ENCODE data around the gene TBX15.
A peak's percentile ranks its signal among the peaks of the same experiment; 100 is the strongest.

Gene TBX15

GRCh38 chr1:118981436-118981835, 6.7 kb downstream of the TBX15 start:
- Histone ChIP-seq H3K4me3 (ENCODE audit: low read depth, low read length) (no peak overlapping the region), H3K36me3 (replicated peaks) (peaks cover 3% of the 10 kb centered on the region)
- no peak for DNase-seq

DNA sequence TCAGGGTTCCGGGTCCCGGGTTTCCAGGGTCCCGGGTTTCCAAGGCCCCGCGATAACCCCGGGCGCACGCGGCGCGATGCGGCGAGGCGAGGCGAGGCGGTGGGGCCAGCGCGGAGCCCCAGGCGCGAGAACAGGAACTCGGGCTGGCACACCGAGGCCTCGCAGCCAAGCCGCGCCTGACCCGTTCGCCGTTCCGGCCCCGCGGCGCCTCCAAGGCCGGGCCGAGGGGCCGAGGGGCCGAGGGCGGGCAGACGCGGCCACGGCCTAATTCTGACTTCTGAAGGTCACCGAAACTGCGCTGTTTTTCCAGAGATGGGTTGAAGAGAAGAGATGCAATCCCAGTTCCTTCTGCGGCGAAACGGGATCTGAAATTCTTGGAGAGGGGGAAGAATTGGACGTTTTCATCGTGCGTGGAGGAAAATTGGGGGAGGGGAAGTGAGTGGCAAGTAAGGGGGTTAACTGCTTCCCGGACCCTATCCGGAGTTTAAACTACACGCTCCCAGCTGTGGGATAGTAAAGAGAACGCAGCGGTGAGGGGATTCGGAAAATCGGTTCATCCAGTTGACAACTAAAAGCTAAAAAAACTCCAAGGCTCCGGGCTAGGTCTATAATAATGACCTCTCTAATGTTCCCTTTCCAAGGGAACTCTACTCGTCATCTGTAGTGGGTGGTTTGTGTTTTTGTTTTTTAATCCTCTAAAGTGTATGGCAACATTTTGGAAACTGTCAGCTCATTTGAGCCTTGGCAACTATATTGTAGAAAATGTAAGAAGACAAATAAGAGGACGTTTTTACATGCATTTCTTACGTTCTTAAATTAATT, 8.2 kb downstream of the TBX15 start:
- no peaks in the 10 kb centered on the region for H3K27me3 ChIP-seq (replicated peaks)
- no peak for DNase-seq
- H3K27ac ChIP-seq: peak overlapping the region; percentile 63
- no peak for TF ChIP-seq CTCF (IDR thresholded peaks at IDR 0.05; ENCODE audit: low read depth, low read length, missing control alignments)
- in situ Hi-C loops (cut with HindIII; ENCODE audit: low pct_ligation_motif_present, low sequenced_read_pairs): no loop called here
- peak overlapping the region; percentile 22 for H3K4me3 ChIP-seq (ENCODE audit: low read depth, low read length)
- H3K36me3 ChIP-seq (replicated peaks): peaks cover 5% of the 10 kb centered on the region

More at GRCh38 chr1:118981436-118981835, 6.7 kb downstream of the TBX15 start:
- in situ Hi-C loops (cut with HindIII; ENCODE audit: low pct_ligation_motif_present, low sequenced_read_pairs): no loop called here
- H3K27me3 ChIP-seq (replicated peaks): no peaks in the 10 kb centered on the region
- no peak for TF ChIP-seq CTCF (IDR thresholded peaks at IDR 0.05; ENCODE audit: low read depth, low read length, missing control alignments)
- H3K27ac ChIP-seq: peak overlapping the region; percentile 93

- H3K27ac ChIP-seq: peak overlapping the region; percentile 63
- H3K4me3 ChIP-seq (ENCODE audit: low read depth, low read length): peak overlapping the region; percentile 18
Measured at GRCh38 chr1:118978914-118979701, 9.0 kb downstream of the TBX15 start.

GRCh38 chr1:118977600-118977999, 10.5 kb downstream of the TBX15 start:
- DNase-seq: no peak
- no peak overlapping the region for H3K27ac ChIP-seq
- no peaks in the 10 kb centered on the region for H3K27me3 ChIP-seq (replicated peaks)
- H3K36me3 ChIP-seq (replicated peaks): peaks cover 2% of the 10 kb centered on the region
- no peak for TF ChIP-seq CTCF (IDR thresholded peaks at IDR 0.05; ENCODE audit: low read depth, low read length, missing control alignments)
- in situ Hi-C loops (cut with HindIII; ENCODE audit: low pct_ligation_motif_present, low sequenced_read_pairs): no loop called here
- no peak overlapping the region for H3K4me3 ChIP-seq (ENCODE audit: low read depth, low read length)

More at GRCh38 chr1:118978914-118979701, 9.0 kb downstream of the TBX15 start:
- no peak for DNase-seq
- Histone ChIP-seq H3K27me3 (replicated peaks) (no peaks in the 10 kb centered on the region), H3K36me3 (replicated peaks) (peaks cover 4% of the 10 kb centered on the region)
- no peak for TF ChIP-seq CTCF (IDR thresholded peaks at IDR 0.05; ENCODE audit: low read depth, low read length, missing control alignments)
- in situ Hi-C loops (cut with HindIII; ENCODE audit: low pct_ligation_motif_present, low sequenced_read_pairs): no loop called here

- Histone ChIP-seq H3K27ac (no peak overlapping the region), H3K27me3 (replicated peaks) (no peaks in the 10 kb centered on the region), H3K36me3 (replicated peaks) (peaks cover 2% of the 10 kb centered on the region), H3K4me3 (ENCODE audit: low read depth, low read length) (no peak overlapping the region)
- no peak for TF ChIP-seq CTCF (IDR thresholded peaks at IDR 0.05; ENCODE audit: low read depth, low read length, missing control alignments)
- in situ Hi-C loops (cut with HindIII; ENCODE audit: low pct_ligation_motif_present, low sequenced_read_pairs): no loop called here
- DNase-seq: no peak
Measured at GRCh38 chr1:118974661-118975060, 13.5 kb downstream of the TBX15 start.
